ENCODE measurements around the gene TCHP.

The TCHP gene

GRCh38 chr12:109948368-109948767, 48.3 kb downstream of the TCHP start:
- no peak overlapping the region for H3K4me3 Mint-ChIP-seq
- H3K27ac Mint-ChIP-seq = peak overlapping the region; percentile 2

GRCh38 chr12:109949089-109949488, 49.0 kb downstream of the TCHP start:
- Mint-ChIP-seq H3K9me3 (no peaks in the 10 kb centered on the region), H3K27me3 (no peaks in the 10 kb centered on the region), H3K4me1 (ENCODE audit: low read depth) (peaks cover 36% of the 10 kb centered on the region), H3K4me3 (no peak overlapping the region), H3K36me3 (ENCODE audit: low read depth) (peaks cover 94% of the 10 kb centered on the region), H3K27ac (peak overlapping the region; percentile 42)
- no peak for DNase-seq

More at GRCh38 chr12:109948368-109948767, 48.3 kb downstream of the TCHP start:
- Mint-ChIP-seq H3K36me3 (ENCODE audit: low read depth) (peaks cover 91% of the 10 kb centered on the region), H3K9me3 (no peaks in the 10 kb centered on the region), H3K4me1 (ENCODE audit: low read depth) (peaks cover 36% of the 10 kb centered on the region), H3K27me3 (no peaks in the 10 kb centered on the region)
- no peak for DNase-seq

GRCh38 chr12:109950625-109951024, 50.6 kb downstream of the TCHP start:
- Mint-ChIP-seq H3K4me3 (no peak overlapping the region), H3K27me3 (no peaks in the 10 kb centered on the region), H3K36me3 (ENCODE audit: low read depth) (peaks cover 90% of the 10 kb centered on the region), H3K4me1 (ENCODE audit: low read depth) (peaks cover 34% of the 10 kb centered on the region), H3K27ac (peak overlapping the region; percentile 63), H3K9me3 (no peaks in the 10 kb centered on the region)
- no peak for DNase-seq

DNA sequence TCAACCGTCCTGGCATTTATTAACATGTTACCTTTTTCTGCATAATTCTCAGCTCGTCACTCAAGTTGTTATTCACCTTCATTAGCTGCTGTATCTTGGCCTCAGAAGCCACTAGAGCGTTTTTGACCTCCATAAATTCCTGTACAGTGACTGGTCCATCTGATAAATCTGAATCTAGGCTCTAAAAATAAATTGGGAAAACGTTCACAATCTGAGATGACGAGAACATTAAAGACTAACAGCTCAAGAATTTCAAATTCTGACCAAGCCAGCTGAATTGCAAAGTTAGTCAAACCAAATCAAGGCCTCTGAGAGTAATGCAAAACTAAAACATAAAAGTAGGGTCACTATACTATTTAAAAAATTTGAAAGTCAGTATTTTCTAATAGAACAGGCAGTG, 51.1 kb downstream of the TCHP start:
- no peak for DNase-seq
- peaks cover 34% of the 10 kb centered on the region for H3K4me1 Mint-ChIP-seq (ENCODE audit: low read depth)
- no peaks in the 10 kb centered on the region for H3K9me3 Mint-ChIP-seq
- H3K27me3 Mint-ChIP-seq = no peaks in the 10 kb centered on the region
- peak overlapping the region; percentile 76 for H3K27ac Mint-ChIP-seq
- no peak overlapping the region for H3K4me3 Mint-ChIP-seq
- H3K36me3 Mint-ChIP-seq (ENCODE audit: low read depth) = peaks cover 92% of the 10 kb centered on the region

- DNase-seq = no peak
Measured at GRCh38 chr12:109951751-109952150, 51.7 kb downstream of the TCHP start.

DNA sequence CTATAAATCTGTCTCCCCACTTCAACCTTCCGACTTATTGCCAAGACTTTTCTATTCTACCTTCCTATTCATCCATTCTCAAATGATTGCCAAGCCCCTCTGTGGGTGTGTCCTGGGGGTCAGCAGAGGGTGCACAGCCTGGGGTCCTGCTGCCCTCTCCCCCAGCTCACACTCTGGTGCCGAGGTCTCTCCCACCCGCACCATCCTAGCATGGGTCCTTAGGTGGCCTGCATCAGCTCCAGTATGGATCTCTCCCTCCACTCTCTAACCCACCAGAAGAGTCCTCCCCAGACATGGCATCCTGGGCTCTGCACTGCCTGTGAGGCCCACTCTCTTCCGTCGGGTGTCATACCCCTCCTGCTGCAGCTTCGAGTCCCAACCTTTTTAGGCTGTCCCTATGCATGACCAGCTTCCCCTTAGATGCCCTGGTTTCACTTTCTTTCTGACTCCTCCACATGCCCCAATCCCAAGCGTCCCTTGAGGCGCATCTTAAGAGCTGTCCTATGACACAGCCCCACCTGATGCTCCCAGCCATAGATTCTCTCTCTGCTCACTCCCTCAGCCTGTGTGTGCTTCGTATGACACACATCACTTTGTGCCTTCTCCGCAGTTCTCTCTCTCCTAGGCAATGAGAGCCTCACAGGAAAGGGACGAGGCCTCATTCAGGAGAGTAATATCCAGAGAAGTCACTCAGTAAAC, 52.2 kb downstream of the TCHP start:
- peaks cover 90% of the 10 kb centered on the region for H3K36me3 Mint-ChIP-seq (ENCODE audit: low read depth)
- no peaks in the 10 kb centered on the region for H3K9me3 Mint-ChIP-seq
- DNase-seq = no peak
- peaks cover 24% of the 10 kb centered on the region for H3K4me1 Mint-ChIP-seq (ENCODE audit: low read depth)
- H3K4me3 Mint-ChIP-seq = no peak overlapping the region
- no peaks in the 10 kb centered on the region for H3K27me3 Mint-ChIP-seq
- H3K27ac Mint-ChIP-seq = peak overlapping the region; percentile 76

More at GRCh38 chr12:109951751-109952150, 51.7 kb downstream of the TCHP start:
- H3K27me3 Mint-ChIP-seq = no peaks in the 10 kb centered on the region
- H3K36me3 Mint-ChIP-seq (ENCODE audit: low read depth) = peaks cover 90% of the 10 kb centered on the region
- H3K4me3 Mint-ChIP-seq = no peak overlapping the region
- H3K9me3 Mint-ChIP-seq = no peaks in the 10 kb centered on the region
- H3K27ac Mint-ChIP-seq = peak overlapping the region; percentile 76
- peaks cover 30% of the 10 kb centered on the region for H3K4me1 Mint-ChIP-seq (ENCODE audit: low read depth)

GRCh38 chr12:109952873-109953272, 52.8 kb downstream of the TCHP start:
- peaks cover 86% of the 10 kb centered on the region for H3K36me3 Mint-ChIP-seq (ENCODE audit: low read depth)
- H3K9me3 Mint-ChIP-seq = no peaks in the 10 kb centered on the region
- no peaks in the 10 kb centered on the region for H3K27me3 Mint-ChIP-seq
- peaks cover 19% of the 10 kb centered on the region for H3K4me1 Mint-ChIP-seq (ENCODE audit: low read depth)
- no peak overlapping the region for H3K4me3 Mint-ChIP-seq
- H3K27ac Mint-ChIP-seq = peak overlapping the region; percentile 76
- no peak for DNase-seq

- H3K36me3 Mint-ChIP-seq (ENCODE audit: low read depth) = peaks cover 86% of the 10 kb centered on the region
Measured at GRCh38 chr12:109953656-109954055, 53.6 kb downstream of the TCHP start.

DNA sequence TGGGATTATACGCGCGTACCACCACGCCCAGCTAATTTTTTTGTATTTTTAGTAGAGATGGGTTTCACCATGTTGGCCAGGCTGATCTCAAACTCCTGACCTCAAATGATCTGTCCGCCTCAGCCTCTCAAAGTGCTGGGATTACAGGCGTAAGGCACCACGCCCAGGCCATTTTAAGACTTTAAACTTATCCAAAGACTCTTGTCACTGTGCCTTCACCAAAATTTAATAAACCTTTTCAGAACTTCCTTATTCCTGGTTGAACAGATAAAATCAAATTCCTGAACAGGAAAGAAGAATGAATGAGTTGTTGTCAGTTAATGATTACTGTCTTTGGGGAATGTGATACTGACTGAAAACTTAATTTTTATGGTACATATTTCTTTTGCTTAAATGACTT, 58.3 kb downstream of the TCHP start:
- peaks cover 2% of the 10 kb centered on the region for H3K4me1 Mint-ChIP-seq (ENCODE audit: low read depth)
- H3K9me3 Mint-ChIP-seq = no peaks in the 10 kb centered on the region
- no peak for DNase-seq
- peaks cover 81% of the 10 kb centered on the region for H3K36me3 Mint-ChIP-seq (ENCODE audit: low read depth)
- H3K27ac Mint-ChIP-seq = peak overlapping the region; percentile 22
- no peak overlapping the region for H3K4me3 Mint-ChIP-seq
- no peaks in the 10 kb centered on the region for H3K27me3 Mint-ChIP-seq

More at GRCh38 chr12:109953656-109954055, 53.6 kb downstream of the TCHP start:
- Mint-ChIP-seq H3K9me3 (no peaks in the 10 kb centered on the region), H3K4me1 (ENCODE audit: low read depth) (peaks cover 12% of the 10 kb centered on the region), H3K27me3 (no peaks in the 10 kb centered on the region), H3K4me3 (no peak overlapping the region), H3K27ac (peak overlapping the region; percentile 76)
- no peak for DNase-seq

- Mint-ChIP-seq H3K9me3 (no peaks in the 10 kb centered on the region), H3K36me3 (ENCODE audit: low read depth) (peaks cover 82% of the 10 kb centered on the region), H3K27me3 (no peaks in the 10 kb centered on the region), H3K4me1 (ENCODE audit: low read depth) (peaks cover 2% of the 10 kb centered on the region), H3K4me3 (no peak overlapping the region), H3K27ac (no peak overlapping the region)
- no peak for DNase-seq
Measured at GRCh38 chr12:109959411-109960093, 59.5 kb downstream of the TCHP start.

GRCh38 chr12:109961201-109961600, 61.1 kb downstream of the TCHP start:
- Mint-ChIP-seq H3K36me3 (ENCODE audit: low read depth) (peaks cover 85% of the 10 kb centered on the region), H3K9me3 (no peaks in the 10 kb centered on the region), H3K27me3 (no peaks in the 10 kb centered on the region), H3K4me3 (no peak overlapping the region), H3K27ac (peak overlapping the region; percentile 77), H3K4me1 (ENCODE audit: low read depth) (peaks cover 2% of the 10 kb centered on the region)
- no peak for DNase-seq

DNA sequence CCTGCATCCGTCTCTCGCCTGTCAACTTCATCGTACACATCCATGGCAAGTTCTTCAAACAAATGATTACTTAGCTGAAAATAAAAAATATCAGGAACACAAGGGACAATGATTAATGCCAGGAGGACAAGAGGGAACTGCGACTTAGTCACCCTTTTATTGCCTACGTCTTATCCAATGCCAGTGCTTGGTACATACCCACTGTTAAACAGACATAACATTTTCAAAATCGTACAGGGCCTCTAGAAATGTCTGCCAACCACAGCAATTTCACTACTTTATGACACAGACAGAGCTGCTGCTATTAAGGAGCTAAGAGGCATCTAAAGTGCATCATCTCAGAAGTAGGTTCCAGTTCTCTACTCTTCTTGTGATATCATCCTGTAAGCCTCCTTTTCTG, 61.5 kb downstream of the TCHP start:
- no peaks in the 10 kb centered on the region for H3K9me3 Mint-ChIP-seq
- no peaks in the 10 kb centered on the region for H3K27me3 Mint-ChIP-seq
- H3K27ac Mint-ChIP-seq = peak overlapping the region; percentile 77
- DNase-seq = no peak
- no peak overlapping the region for H3K4me3 Mint-ChIP-seq
- H3K4me1 Mint-ChIP-seq (ENCODE audit: low read depth) = peaks cover 4% of the 10 kb centered on the region
- peaks cover 85% of the 10 kb centered on the region for H3K36me3 Mint-ChIP-seq (ENCODE audit: low read depth)

DNA sequence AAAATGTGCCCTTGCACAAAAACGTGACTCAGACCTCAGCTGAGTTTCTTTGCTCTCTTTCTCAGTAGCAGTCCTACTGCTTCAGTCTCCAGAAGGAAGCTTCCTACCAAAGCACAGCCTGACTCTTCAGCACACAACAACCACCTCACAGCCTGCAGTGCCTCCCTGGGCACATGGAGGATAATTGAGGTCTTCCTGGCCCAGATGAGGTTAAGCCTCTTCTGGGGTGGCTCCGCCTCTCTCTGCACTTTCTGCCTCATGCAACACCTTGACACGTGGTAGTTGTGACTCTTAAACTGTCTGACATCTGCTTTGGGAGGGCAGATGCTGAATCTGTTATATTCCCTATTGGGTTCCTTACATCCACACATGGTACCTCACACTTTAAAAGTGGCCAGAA, 62.3 kb downstream of the TCHP start:
- peak overlapping the region; percentile 57 for H3K27ac Mint-ChIP-seq

DNA sequence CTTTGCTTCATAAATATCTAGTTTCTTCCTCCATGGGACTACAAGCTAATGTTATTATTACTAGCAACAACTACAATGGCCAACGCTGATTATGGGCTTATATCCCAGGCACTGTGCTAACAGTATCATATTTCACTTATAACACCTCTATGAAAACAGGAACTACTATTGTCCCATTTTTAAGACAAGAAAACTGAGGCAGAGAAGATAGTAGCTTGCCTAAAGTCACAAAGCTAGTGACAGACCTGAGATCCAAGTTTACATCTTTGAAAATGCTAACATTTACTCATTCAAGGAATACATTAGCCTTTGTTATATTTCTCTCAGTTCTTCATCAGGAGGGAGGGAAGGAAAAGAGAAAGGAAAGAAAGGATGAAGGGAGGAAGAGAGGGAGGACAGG, 63.3 kb downstream of the TCHP start:
- H3K36me3 Mint-ChIP-seq (ENCODE audit: low read depth) = peaks cover 85% of the 10 kb centered on the region
- peaks cover 17% of the 10 kb centered on the region for H3K4me1 Mint-ChIP-seq (ENCODE audit: low read depth)
- H3K27me3 Mint-ChIP-seq = no peaks in the 10 kb centered on the region
- H3K4me3 Mint-ChIP-seq = no peak overlapping the region
- H3K9me3 Mint-ChIP-seq = no peaks in the 10 kb centered on the region
- no peak for DNase-seq
- peak overlapping the region; percentile 47 for H3K27ac Mint-ChIP-seq

More for the DNA sequence above, 62.3 kb downstream of the TCHP start:
- Mint-ChIP-seq H3K9me3 (no peaks in the 10 kb centered on the region), H3K4me1 (ENCODE audit: low read depth) (peaks cover 8% of the 10 kb centered on the region), H3K36me3 (ENCODE audit: low read depth) (peaks cover 84% of the 10 kb centered on the region), H3K4me3 (no peak overlapping the region), H3K27me3 (no peaks in the 10 kb centered on the region)
- DNase-seq = no peak

- no peaks in the 10 kb centered on the region for H3K27me3 Mint-ChIP-seq
- peaks cover 82% of the 10 kb centered on the region for H3K36me3 Mint-ChIP-seq (ENCODE audit: low read depth)
- peak overlapping the region; percentile 67 for H3K27ac Mint-ChIP-seq
- DNase-seq = no peak
- H3K4me3 Mint-ChIP-seq = no peak overlapping the region
- H3K9me3 Mint-ChIP-seq = no peaks in the 10 kb centered on the region
- peaks cover 17% of the 10 kb centered on the region for H3K4me1 Mint-ChIP-seq (ENCODE audit: low read depth)
Measured at GRCh38 chr12:109963743-109964429, 63.8 kb downstream of the TCHP start.

Data from activated T-cell treated with anti-CD3 and anti-CD28 coated beads, Interleukin-2, amount 50 U/mL, for 24 hours (primary cell).